GM19099 (cell line): ENCODE data around the gene LRP1B.

ENCODE experiments used
- POLR2A ChIP-seq: IDR thresholded peaks from 3 replicates; pipeline ENCODE4 v1.6.1; 2011; ENCODE audit warnings: low read depth; ENCODE audit not compliant: insufficient read length; ENCODE audit errors: extremely low read depth

The LRP1B gene

GRCh38 chr2:140880573-140880972 is 1250.2 kb downstream of the LRP1B start:
- no peak for TF ChIP-seq POLR2A

GRCh38 chr2:140876015-140876414 is 1254.8 kb downstream of the LRP1B start:
- TF ChIP-seq POLR2A = no peak

GRCh38 chr2:140873915-140874531 is 1256.8 kb downstream of the LRP1B start:
- TF ChIP-seq POLR2A = no peak

DNA sequence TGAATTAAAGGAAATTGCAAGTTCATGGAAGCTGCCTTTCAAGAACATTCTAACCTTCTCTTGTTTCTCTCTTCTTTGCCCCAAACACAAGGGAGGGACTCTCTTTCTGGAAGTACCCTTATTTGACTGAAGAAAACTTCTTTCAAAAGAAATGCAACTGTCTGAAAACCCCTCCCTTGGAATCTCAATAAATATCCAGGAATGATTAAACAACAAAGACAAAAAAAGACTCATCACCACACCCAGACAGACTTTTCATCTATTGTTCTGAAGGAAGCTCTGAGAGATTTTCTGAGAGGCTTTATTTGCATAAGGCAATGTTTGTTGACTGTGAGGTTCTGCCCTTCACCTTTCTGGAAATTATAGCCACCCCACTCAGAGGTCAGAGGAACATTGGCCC is 1260.9 kb downstream of the LRP1B start:
- no peak for TF ChIP-seq POLR2A

DNA sequence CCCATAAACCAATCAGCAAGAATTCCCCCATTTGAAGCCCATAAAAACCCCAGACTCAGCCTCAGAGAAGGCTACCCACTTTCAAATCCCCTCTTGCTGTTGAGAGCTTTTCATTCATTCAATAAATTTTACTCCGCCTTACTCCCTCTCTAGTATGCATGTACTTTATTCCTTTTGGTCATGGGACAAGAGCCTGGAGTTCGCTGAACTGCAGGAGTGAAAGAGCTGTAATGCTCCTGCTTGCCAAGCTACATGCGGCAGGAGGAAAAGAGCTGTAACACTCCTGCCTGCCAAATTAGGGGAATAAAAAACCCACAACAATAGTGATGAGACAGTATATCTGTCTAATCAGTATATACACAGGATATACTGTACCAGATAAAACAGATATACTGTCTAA is 1261.7 kb downstream of the LRP1B start:
- no peak for TF ChIP-seq POLR2A

GRCh38 chr2:140865837-140866236 is 1265.0 kb downstream of the LRP1B start:
- no peak for TF ChIP-seq POLR2A

GRCh38 chr2:140863713-140864112 is 1267.1 kb downstream of the LRP1B start:
- TF ChIP-seq POLR2A = no peak

GRCh38 chr2:140862181-140862580 is 1268.6 kb downstream of the LRP1B start:
- TF ChIP-seq POLR2A = no peak

GRCh38 chr2:140861666-140862065 is 1269.2 kb downstream of the LRP1B start:
- TF ChIP-seq POLR2A = no peak

DNA sequence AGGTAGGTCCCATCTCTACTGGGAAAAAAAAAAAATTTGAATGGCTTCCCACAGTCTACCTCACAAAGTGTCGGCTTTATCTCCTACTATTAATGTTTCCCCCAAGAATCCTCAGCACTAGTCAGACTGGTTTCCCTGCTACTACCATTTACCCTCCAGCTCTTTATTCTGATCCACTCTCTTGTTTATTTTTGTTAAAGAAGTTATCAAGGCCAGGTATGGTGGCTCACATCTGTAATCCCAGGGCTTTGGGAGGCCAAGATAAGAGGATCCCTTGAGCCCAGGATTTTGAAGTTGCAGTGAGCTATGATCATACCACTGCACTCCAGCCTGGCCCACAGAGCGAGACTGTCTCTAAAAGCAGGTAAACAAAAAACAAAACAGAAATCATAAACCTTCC is 1275.3 kb downstream of the LRP1B start:
- no peak for TF ChIP-seq POLR2A

GRCh38 chr2:140851258-140851981 is 1279.4 kb downstream of the LRP1B start:
- no peak for TF ChIP-seq POLR2A

- TF ChIP-seq POLR2A = no peak
Observed at GRCh38 chr2:140843186-140843585, 1287.6 kb downstream of the LRP1B start.

DNA sequence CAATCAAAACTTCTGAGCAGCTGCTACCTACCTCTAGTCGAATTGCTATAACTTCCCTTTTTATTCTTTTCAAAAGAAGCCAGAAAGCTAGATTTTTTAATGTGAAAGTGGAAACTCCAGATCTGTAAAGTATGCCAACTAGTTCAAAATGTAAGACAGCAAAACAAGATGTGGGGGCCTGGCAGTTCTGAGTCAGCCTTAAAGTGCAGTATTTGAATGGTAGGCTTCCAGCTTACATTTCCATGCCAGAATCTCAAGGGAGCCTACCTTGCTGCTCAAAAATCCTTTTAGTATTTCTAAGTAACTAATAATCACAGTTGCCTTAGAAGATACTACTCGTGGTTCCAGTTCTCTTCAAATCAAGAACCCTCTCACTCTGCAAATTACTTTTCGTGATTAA is 1288.7 kb downstream of the LRP1B start:
- TF ChIP-seq POLR2A = no peak

DNA sequence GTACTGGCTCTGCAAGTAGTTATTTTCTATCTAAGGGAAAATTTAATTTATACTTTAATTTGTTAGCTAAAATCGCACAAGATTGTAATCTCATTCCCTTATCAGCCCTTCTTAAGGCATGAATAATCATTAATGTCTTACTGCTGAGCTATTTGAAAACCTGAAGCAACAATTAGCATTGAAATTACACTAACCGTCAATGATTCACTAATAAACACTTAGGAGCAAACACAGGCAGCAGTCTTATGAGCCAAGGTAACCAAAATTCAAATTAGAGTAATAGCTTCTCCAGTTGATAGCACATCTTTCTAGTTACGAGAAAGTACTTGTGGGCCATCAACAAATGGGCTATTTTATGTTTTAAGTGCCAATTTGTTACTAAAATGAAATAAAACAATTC is 1289.7 kb downstream of the LRP1B start:
- TF ChIP-seq POLR2A = no peak

DNA sequence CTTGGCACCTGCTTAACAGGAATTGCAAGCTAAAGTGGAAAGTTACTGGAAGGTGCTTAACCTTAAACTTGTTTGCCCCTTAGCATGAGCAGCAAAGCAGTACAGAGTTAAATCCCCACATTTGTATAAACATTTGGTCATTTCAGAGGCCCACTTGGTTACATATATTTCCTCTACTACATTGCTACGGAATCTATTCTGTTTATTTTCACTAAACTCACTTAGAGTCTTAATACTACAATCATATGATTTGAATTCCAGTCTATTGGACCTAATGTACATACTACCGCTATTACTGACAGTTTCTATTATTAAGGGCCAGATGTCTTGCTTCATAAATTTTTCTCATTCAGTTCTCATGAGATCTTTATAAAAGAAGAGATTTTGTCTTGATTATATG is 1294.0 kb downstream of the LRP1B start:
- TF ChIP-seq POLR2A = no peak

DNA sequence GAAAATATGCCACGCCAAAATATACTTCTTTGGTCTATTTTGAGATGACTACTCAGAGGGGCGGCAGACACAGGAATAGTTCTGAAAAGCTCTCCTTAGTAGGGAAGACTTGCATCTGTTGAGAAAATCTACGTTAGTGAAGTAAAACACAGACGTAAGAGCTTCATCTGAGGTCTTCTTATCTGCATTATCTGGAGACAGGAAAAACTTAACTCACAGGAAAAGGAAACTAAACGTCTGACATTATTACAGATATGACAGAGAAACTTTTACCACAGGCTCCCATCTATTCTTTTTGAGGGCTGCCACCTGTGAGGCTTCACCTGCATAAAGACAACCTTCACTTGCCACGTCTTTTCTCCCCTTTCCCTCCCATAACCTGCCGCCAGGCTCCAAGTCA is 1295.7 kb downstream of the LRP1B start:
- no peak for TF ChIP-seq POLR2A

GRCh38 chr2:140814141-140814540 is 1316.7 kb downstream of the LRP1B start:
- TF ChIP-seq POLR2A = no peak
